Mucosa of rectum (tissue), 2 donors: ENCODE measurements around the gene YY1.

Source experiments
- H3K27ac ChIP-seq, 2 donors: one replicate each; pipeline ENCODE4 v1.7.0; 2013; ENCODE audit warnings: inconsistent platforms in 2 of 2, low read depth in 2 of 2, low read length in 2 of 2
- H3K27me3 ChIP-seq, 2 donors: one replicate each; pipeline ENCODE4 v1.7.0; 2013; ENCODE audit warnings: low read length in 2 of 2; ENCODE audit not compliant: control insufficient read depth in 2 of 2, insufficient read depth in 2 of 2
- H3K36me3 ChIP-seq, 2 donors: one replicate each; pipeline ENCODE4 v1.7.0; 2013; ENCODE audit warnings: low read length in 2 of 2; ENCODE audit not compliant: control insufficient read depth in 2 of 2, insufficient read depth in 2 of 2
- H3K4me1 ChIP-seq, 2 donors: one replicate each; pipeline ENCODE4 v1.7.0; 2013; ENCODE audit warnings: low read length in 2 of 2, mild to moderate bottlenecking in 1 of 2; ENCODE audit not compliant: control insufficient read depth in 2 of 2, insufficient read depth in 2 of 2
- H3K4me3 ChIP-seq, 2 donors: one replicate each; pipeline ENCODE4 v1.7.0; 2013; ENCODE audit warnings: low read length in 2 of 2
- H3K9ac ChIP-seq, 2 donors: one replicate each; pipeline ENCODE4 v1.7.0; 2013; ENCODE audit warnings: low read length in 2 of 2, low read depth in 1 of 2, mild to moderate bottlenecking in 1 of 2
- H3K9me3 ChIP-seq, 2 donors: one replicate each; pipeline ENCODE4 v1.7.0; 2013; ENCODE audit warnings: low read length in 2 of 2; ENCODE audit not compliant: control insufficient read depth in 2 of 2
- donor health status: healthy.
- donor health status: Normal muscosa, but diverticular disease.

The YY1 gene

DNA sequence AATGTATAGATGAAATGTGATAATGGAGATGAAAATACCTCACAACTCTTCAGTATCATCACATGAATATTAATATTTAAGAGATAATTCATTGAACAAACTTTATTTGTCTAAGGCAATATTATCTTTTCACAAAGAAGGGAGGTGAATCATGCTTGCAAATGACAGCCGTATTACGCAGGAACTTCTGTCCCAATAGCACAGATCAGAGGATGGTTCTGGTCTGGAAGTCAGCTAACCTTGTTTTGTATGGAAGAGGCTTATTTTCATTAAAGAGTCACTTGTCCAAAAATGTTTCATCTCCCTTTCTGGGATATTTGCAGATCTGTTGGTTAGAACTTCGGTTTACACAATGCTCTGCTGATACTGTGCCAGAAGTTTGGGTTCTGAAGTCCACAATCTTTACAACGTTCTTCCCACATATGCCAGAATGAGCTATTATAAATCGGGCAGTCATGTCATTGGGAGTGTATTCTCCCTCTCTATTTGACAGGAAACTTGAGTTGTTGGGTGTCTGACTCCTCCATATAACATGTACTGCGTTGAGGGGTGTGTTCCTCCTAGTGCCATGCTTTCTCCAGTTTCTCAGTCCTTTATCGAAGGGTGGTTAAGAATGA is 29.8 kb downstream of the YY1 start:
- no peaks in the 10 kb centered on the region for H3K27me3 ChIP-seq
- H3K36me3 ChIP-seq = peaks cover 3 to 7% of the 10 kb centered on the region in 2 donors
- no peaks in the 10 kb centered on the region for H3K9me3 ChIP-seq
- peak overlapping the region; percentile 40 to 57 for H3K27ac ChIP-seq
- H3K4me3 ChIP-seq = peak overlapping the region in 1 of 2 donors; percentile 23
- H3K4me1 ChIP-seq = peaks cover 14 to 19% of the 10 kb centered on the region in 2 donors
- H3K9ac ChIP-seq = no peak overlapping the region

DNA sequence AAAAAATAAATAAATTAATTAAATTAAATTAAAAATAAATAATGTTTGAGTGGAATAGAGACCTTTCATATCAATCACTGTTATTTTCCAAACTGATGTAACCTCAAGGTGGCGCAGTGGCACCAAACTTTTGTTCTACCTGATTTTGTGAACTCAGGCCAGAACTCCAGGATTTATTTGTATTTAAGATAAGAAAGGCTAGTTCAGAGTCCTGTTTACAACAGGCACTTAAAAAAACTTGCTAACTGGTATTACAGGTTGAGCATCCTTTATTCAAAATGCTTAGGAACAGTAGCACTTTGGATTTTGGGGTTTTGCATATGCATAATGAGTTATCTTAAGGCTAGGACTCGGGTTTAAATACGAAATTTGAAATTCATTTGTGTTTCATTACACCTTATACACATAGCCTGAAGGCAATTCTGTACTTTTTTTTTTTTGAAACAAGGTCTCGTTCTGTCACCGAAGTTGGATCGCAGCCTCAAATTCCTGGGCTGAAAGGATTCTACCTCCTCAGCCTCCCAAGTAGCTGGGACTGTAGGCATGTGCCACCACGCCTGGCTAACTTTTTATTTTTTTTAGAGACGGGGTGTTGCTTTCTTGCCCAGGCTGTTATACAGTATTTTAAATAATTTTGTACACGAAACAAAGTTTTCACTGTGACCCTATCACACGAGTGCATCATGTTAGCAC is 32.4 kb downstream of the YY1 start:
- no peak overlapping the region for H3K4me3 ChIP-seq
- H3K27ac ChIP-seq = no peak overlapping the region
- H3K9ac ChIP-seq = no peak overlapping the region
- H3K27me3 ChIP-seq = no peaks in the 10 kb centered on the region
- H3K36me3 ChIP-seq = peaks cover under 1 to 10% of the 10 kb centered on the region in 2 donors
- no peaks in the 10 kb centered on the region for H3K9me3 ChIP-seq
- H3K4me1 ChIP-seq = peaks cover 16 to 19% of the 10 kb centered on the region in 2 donors

DNA sequence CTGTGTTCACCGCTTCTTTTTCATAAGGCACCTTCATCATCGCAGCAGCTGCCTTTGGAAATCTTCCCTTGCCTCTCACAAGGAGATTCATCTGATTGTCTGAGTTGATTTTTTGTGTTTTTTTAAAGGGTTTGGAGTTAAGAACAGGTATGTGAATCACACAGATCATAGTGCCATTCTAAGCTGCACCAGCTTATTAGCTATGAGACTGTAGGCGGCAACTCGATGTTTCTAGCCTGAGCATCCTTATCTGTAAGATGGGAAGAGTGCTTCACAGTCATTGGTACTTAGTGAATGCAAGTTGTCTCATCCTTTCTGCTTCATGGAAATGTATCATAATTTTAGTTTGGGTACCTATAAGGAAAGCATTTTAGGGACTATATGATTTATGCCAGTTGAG is 35.3 kb downstream of the YY1 start:
- no peak overlapping the region for H3K4me3 ChIP-seq
- no peak overlapping the region for H3K27ac ChIP-seq
- peaks cover 13 to 17% of the 10 kb centered on the region in 2 donors for H3K36me3 ChIP-seq
- peaks cover 9 to 11% of the 10 kb centered on the region in 2 donors for H3K4me1 ChIP-seq
- H3K9me3 ChIP-seq = no peaks in the 10 kb centered on the region
- no peak overlapping the region for H3K9ac ChIP-seq
- H3K27me3 ChIP-seq = no peaks in the 10 kb centered on the region

DNA sequence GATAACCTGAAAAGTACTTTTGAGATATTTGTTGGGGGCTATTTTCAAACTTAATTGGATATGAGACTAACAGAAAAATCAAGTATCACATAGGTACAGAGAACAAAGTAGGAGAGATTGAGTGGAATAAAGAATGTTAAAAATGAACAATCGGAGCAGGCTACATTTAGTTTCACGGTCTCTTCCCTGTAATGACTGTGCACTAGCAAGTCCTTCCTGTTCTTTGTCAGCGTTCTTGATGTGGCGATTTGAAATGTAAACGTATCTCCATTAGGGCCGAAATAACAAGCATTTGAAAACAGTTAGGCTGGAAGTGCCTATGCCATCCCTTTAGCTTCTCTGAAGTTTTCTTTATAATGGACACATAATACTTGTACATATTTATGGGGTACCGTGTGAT is 36.3 kb downstream of the YY1 start:
- H3K4me3 ChIP-seq = no peak overlapping the region

DNA sequence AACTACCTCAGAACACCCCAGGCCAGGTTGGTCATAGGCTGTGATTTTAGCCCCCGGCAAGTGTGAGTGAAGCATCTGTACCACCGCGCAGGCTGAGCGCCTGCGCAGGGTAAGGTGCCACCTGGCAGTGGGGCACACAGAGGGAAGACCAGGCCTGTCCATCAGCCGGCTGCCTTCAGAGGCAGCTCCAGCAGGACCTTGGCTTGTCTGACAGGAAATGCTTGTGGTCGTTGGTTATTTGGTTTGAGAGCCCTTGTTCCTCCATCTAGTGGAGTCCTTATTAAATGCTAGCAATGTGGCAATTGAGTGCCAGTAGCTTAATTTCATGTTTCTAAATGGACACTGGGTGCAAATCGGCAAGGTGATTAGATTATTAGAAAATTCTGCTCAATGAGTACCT is 39.8 kb downstream of the YY1 start:
- Histone ChIP-seq H3K27me3 (no peaks in the 10 kb centered on the region), H3K4me1 (peaks cover 2 to 4% of the 10 kb centered on the region in 2 donors), H3K9me3 (no peaks in the 10 kb centered on the region), H3K4me3 (no peak overlapping the region), H3K27ac (no peak overlapping the region), H3K36me3 (peaks cover 18 to 24% of the 10 kb centered on the region in 2 donors), H3K9ac (no peak overlapping the region)

More for the DNA sequence above, 36.3 kb downstream of the YY1 start:
- H3K9ac ChIP-seq = no peak overlapping the region
- H3K27ac ChIP-seq = no peak overlapping the region
- no peaks in the 10 kb centered on the region for H3K27me3 ChIP-seq
- peaks cover 5 to 9% of the 10 kb centered on the region in 2 donors for H3K4me1 ChIP-seq
- no peaks in the 10 kb centered on the region for H3K9me3 ChIP-seq
- peaks cover 13 to 17% of the 10 kb centered on the region in 2 donors for H3K36me3 ChIP-seq

DNA sequence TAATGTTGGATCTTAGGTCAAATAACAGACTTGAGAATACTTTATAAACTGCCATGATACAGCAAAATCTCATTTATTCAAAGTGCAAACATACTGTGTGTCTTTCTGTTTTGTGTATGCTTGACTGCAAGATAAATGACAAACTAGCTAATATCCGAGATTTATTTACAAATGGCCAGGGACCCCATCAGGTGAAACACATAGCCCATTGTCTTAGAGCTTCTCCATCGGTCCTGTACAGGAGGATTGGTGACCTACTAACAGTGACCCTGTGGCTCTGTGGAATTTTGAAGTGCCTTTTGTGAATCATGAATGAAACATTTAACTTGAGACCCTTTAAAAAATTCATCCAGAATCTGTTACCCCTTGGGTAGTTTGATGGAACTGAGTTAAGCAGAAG is 40.2 kb downstream of the YY1 start:
- no peak overlapping the region for H3K27ac ChIP-seq
- no peak overlapping the region for H3K4me3 ChIP-seq
- H3K36me3 ChIP-seq = peaks cover 18 to 24% of the 10 kb centered on the region in 2 donors
- no peaks in the 10 kb centered on the region for H3K9me3 ChIP-seq
- H3K27me3 ChIP-seq = no peaks in the 10 kb centered on the region
- peaks cover 2 to 4% of the 10 kb centered on the region in 2 donors for H3K4me1 ChIP-seq
- no peak overlapping the region for H3K9ac ChIP-seq

DNA sequence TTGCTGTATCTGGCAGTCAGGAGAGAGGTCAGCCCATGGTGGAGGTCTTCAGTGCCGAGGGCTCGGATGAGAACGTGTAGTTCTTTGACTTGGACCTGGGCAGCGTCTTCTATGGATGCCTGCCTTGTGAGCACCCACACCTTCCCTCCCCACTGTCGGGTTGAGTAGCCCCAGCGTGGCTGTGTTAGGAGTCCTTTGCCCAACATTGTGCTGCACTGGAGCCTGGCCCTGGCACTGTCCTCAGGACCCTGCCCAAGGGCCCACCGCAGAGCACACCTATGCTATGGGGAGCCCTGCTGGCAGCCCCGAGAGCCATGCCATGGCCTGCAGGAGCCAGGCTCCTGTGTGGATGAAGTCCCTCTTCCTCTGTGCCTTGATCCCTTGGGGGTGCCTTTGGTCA is 40.6 kb downstream of the YY1 start:
- Histone ChIP-seq H3K27ac (no peak overlapping the region), H3K27me3 (no peaks in the 10 kb centered on the region), H3K9ac (no peak overlapping the region), H3K36me3 (peaks cover 18 to 24% of the 10 kb centered on the region in 2 donors), H3K4me3 (no peak overlapping the region), H3K4me1 (peaks cover 2 to 4% of the 10 kb centered on the region in 2 donors), H3K9me3 (no peaks in the 10 kb centered on the region)

DNA sequence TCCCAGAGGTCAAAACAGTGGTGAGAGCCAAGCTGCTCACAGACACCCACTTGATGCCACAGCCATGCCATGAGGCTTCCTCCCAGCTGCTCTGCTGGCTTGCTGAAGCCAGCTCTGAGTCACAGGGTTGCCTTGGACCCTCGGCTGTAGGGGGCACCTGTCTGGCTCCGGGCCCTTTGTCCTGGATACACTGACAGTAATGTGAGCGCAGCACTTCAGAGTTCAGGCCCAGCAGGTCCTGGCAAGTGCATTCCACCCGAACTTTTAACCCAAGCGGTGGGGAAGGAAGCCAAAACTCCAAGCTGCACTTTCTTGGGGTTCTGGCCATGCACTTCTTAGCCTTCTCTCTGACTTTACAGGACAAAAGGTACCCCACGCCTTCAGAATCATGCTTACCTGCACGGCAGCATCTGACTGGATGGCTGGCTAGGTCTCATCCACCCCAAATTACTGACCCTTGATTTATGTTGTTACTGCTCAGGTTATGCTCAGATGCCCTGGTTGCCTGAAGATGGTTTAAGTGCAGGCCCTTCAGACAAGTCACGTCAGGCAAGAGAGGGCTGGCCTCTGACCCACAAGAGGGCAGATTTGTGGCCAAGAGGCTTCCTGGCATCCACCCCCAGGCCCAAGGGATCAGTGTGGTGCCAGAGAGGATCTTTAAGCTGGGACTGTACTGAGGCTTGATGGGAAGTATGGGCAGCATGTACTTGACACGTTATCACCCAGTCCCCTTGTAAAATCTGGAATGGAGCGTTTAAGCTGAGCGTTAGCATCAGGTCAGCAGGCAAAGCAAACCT is 42.5 kb downstream of the YY1 start:
- no peaks in the 10 kb centered on the region for H3K27me3 ChIP-seq
- peaks cover 12 to 16% of the 10 kb centered on the region in 2 donors for H3K36me3 ChIP-seq
- no peaks in the 10 kb centered on the region for H3K9me3 ChIP-seq
- H3K4me3 ChIP-seq = no peak overlapping the region
- no peak overlapping the region for H3K27ac ChIP-seq
- H3K4me1 ChIP-seq = peaks cover 5 to 8% of the 10 kb centered on the region in 2 donors
- no peak overlapping the region for H3K9ac ChIP-seq

DNA sequence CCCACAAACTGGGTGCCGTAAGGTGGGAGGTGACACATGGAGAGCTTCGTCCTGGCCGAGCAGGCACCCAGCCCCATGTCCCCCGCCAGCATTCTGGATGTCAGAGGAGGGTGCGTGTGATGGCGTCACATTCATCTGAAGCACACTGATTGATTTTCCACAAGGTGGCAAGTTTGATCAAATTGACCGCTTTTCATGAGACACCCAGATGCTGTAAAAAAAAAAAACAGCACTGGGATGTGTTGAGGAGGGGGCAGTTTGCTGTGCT is 43.1 kb downstream of the YY1 start:
- H3K36me3 ChIP-seq = peaks cover 7 to 13% of the 10 kb centered on the region in 2 donors
- no peaks in the 10 kb centered on the region for H3K27me3 ChIP-seq
- no peak overlapping the region for H3K27ac ChIP-seq
- H3K9ac ChIP-seq = no peak overlapping the region
- H3K4me1 ChIP-seq = peaks cover 5 to 8% of the 10 kb centered on the region in 2 donors
- H3K4me3 ChIP-seq = no peak overlapping the region
- H3K9me3 ChIP-seq = no peaks in the 10 kb centered on the region

DNA sequence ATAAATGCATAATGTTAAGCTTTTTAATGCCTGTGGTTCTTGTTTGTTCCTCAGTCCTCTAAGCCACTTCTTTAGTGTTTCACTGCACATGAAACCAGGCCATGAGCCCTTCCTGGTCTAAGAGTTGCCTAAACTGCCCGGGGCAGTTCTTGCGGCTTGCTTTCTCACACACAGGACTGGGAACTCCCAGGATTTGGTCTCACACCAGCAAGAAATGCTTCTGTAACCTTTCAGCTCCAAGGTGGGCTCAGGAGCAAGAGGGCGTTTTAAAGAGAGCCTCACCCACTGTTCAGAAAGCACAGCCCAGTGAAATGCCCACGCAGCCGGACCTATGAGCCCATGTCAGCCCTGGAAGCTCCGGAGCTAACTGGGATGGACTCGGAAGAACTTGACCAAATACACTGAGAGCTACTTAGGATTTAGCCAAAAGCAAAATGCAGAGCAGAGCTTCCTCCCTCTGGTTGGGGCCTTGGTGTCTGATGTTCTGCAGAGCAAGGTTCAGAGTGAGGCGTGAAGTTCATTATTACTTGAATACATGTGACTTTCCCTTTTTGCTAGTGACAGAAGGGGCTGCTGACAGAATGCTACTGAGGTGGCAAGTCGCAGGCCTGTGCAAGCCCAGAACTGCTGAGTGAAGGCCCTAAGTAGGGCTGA is 43.9 kb downstream of the YY1 start:
- peaks cover 5 to 6% of the 10 kb centered on the region in 2 donors for H3K36me3 ChIP-seq
- no peak overlapping the region for H3K4me3 ChIP-seq
- H3K27me3 ChIP-seq = no peaks in the 10 kb centered on the region
- H3K9ac ChIP-seq = no peak overlapping the region
- no peak overlapping the region for H3K27ac ChIP-seq
- no peaks in the 10 kb centered on the region for H3K9me3 ChIP-seq
- H3K4me1 ChIP-seq = peaks cover 5 to 8% of the 10 kb centered on the region in 2 donors
